Measurements from ENCODE around the gene KPNB1. TPM values are rescaled to one million over a fixed set of nuclear protein-coding genes. Genes with fewer than 3 reads are reported as not detected.

The KPNB1 gene
- total RNA-seq, 1 experiment from 2014 or later, result 742 TPM

- Histone ChIP-seq H2AFZ (ENCODE audit: low read length) (no peak overlapping the region), H3K23me2 (ENCODE audit: insufficient read length, low read depth, low read length, poor library complexity, severe bottlenecking) (peaks cover 3% of the 10 kb centered on the region), H3K9me3 (ENCODE audit: control insufficient read depth, low read depth, low read length) (no peaks in the 10 kb centered on the region), H3K4me2 (ENCODE audit: insufficient read depth, insufficient read length, low read length) (no peak overlapping the region), H2BK120ac (ENCODE audit: low read depth, low read length, poor library complexity, severe bottlenecking) (no peak overlapping the region), H3K79me1 (ENCODE audit: insufficient read depth, low read depth, low read length, poor library complexity, severe bottlenecking) (no peaks in the 10 kb centered on the region), H4K5ac (ENCODE audit: insufficient read length, low read depth, low read length) (no peak overlapping the region), H4K20me1 (ENCODE audit: control insufficient read depth, insufficient read depth, insufficient read length) (no peaks in the 10 kb centered on the region), H3K9ac (ENCODE audit: extremely low read depth, insufficient read length, low read length) (no peak overlapping the region), H3K18ac (ENCODE audit: insufficient read length, low read depth, low read length) (no peak overlapping the region), H4K8ac (replicated peaks; ENCODE audit: insufficient read length, low read depth, low read length) (no peak overlapping the region), H2BK5ac (ENCODE audit: insufficient read length, low read length) (no peak overlapping the region), H3K79me2 (ENCODE audit: insufficient read depth, low read length) (no peaks in the 10 kb centered on the region), H2BK12ac (ENCODE audit: insufficient read length, low read depth, low read length) (no peak overlapping the region), H3K27me3 (ENCODE audit: insufficient read depth, low read length) (peaks cover 2% of the 10 kb centered on the region; the same call in 1 of the 2 replicates), H3K4me1 (ENCODE audit: insufficient read depth, low read length) (no peaks in the 10 kb centered on the region), H4K91ac (ENCODE audit: insufficient read length, low read depth, low read length) (no peak overlapping the region), H3K23ac (ENCODE audit: insufficient read length, low read depth, low read length) (no peak overlapping the region), H3K4ac (ENCODE audit: low read depth, low read length) (no peak overlapping the region), H3T11ph (ENCODE audit: low read length) (no peak overlapping the region), H3K14ac (ENCODE audit: insufficient read depth, low read length) (no peak overlapping the region), H3K56ac (ENCODE audit: insufficient read length, low read depth, low read length) (no peak overlapping the region), H3K27ac (ENCODE audit: insufficient read length, low read depth, low read length) (no peak overlapping the region), H2AK5ac (ENCODE audit: insufficient read length, low read length) (no peak overlapping the region), H2BK15ac (ENCODE audit: low read depth, low read length) (no peak overlapping the region), H2BK20ac (ENCODE audit: low read depth, low read length, poor library complexity, severe bottlenecking) (no peak overlapping the region)
- no CpG with 5 or more reads among the region's 9 CpGs for WGBS (ENCODE audit: extremely low coverage, insufficient read length, low lambda C conversion rate)
- Mint-ChIP-seq H3K27me3 (ENCODE audit: low read depth) (peaks cover 76% of the 10 kb centered on the region), H3K4me1 (peaks cover 20 to 28% of the 10 kb centered on the region in 2 experiments), H3K4me3 (no peak overlapping the region), H3K27ac (no peak overlapping the region; a peak in 2 of 7 replicates), H3K9me3 (no peaks in the 10 kb centered on the region), H3K36me3 (ENCODE audit: insufficient read depth in 1 of 3, low read depth in 3 of 3) (no peaks in the 10 kb centered on the region)
- no peak for TF ChIP-seq CTCF (conservative IDR thresholded peaks at IDR 0.05)
- no peak for DNase-seq
Observed at GRCh38 chr17:47719411-47720152, 69.9 kb downstream of the KPNB1 start.
